Cardiac ventricle fibroblast (primary cell): Measurements from ENCODE around the gene RPS6KA3. TPM values are rescaled to one million over a fixed set of nuclear protein-coding genes. Genes with fewer than 3 reads are reported as not detected.

Experiments used
- total RNA-seq: library from RNA; depleted of rRNA; stranded (reverse); fragments of >200 nt; gene quantifications from 2 replicates; pipeline ENCODE4 v1.2.3, GENCODE V29; 2015

The RPS6KA3 gene
- 26.0 and 41.1 TPM in 2 replicates for total RNA-seq

DNA sequence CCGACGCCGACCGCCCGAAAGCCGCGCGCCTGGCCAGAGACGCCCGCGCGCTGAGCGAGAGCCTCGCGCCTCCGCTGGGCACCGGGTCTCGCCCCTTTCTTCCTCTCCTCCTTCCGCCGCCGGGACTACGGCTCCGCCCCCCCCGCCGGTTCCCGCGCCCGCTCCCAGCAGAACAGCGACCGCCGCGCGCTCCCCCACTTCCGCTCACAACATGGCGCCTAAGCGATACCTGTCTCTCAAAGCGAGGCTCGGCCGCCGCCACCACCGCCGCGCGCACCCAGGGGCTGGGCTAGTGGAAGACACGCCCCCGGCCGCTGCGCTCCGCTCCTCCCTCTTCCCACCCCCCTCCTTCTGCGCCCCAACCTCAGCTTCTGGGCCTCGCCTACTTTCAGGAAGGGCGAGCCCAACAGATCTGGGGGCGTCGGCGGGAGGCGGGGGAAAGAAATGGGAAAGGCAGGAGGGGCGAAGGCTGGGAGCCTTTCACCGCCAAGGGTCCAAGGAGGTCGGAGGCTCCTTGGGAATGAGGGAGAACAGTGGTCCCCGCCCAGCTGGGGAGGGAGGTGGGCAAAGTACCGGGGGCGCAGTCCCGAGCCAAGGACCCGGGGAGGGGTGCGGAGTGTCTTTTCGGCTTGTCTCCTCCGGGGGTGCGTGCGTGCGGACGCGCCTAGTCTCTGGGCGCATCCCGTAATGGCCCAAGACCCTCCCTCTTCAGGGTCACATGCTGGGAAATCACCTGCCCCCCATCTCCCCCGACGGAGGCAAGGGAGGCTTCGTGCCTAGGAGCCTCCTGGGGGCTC lies at the start of gene RPS6KA3:
TSS of gene RPS6KA3 (minus strand) at position 100 of the 797 bp plus-strand sequence. CDS start 277 bp downstream, outside the sequence.

DNA sequence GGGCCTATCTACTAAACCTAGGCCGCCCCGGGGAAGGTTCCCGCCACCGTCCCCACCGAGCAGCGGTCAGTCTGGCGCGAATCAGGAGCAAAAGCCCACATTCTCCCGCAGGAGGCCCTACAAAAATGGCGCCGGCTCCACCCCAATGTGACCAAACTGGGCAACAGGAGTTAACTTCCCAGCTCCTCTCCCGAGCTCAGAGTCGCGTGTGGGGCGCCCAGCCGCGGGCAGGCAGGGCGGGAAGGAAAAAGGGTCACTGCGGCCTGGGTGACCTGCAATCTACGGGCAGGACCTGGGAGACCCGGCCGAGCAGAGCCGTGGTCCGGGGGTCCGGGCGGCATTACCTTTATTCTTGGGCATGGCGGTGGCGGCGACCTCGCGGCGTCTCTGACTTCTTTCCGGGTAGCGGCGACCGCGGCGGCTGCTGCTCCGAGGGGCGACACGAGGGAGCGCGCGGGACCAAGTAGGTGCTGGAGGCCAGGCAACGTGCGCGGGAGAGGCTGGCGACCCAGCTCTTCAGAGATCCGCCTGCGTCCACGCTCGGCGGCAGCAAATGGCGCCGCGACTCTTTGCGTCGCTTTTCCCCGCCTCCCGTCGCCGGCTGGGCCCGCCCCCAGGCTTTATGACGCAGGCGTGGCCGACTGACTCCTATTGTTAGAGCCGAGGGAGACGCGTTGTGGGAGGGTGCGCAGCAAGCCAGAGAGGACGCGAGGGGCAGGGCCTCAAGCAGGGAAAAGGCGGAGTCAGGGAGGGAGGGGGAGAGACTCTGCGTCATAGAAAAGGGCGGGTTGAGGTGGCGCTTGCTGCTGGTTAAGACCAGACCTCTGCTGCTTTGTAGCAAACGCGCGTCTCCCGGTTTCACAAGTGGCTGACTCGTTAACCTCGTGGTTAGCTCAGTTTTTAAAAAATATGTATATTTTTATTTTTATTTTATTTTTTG lies 125.2 kb downstream of the RPS6KA3 start, which contains the start of gene EIF1AX:
TSS of gene EIF1AX (minus strand) at position 558 of the 940 bp plus-strand sequence. CDS start at position 360, 198 bp downstream.

DNA sequence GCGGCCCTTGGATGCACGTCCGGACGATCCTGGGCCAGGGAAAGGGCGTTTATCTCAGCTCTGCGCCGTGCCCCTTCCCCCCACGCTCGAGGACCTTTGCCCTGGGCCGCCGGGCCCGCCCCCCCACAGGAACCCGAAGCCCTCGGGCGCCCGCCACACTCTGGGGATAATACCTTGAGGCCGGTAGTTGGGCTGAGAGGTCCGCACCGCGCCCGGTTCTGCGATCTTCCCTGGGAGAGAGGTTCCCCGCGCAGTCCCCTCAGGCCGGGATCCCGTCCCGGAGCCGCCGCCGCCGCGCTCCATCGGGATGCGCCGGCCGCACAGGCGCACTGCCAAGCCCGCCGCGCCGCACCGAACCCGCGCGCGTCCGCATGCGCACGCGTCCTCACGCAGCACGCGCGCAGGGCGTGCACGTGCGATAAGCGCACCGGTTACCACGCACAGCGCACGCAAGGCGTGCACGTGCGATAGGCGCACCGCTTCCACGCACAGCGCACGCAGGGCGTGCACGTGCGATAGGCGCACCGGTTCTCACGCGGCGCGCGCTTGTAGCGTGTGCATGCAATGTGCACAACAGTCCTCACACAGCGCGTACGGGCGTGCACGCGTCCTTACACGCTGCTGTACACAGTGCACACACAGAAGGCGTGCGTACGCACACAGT lies 150.0 kb downstream of the RPS6KA3 start, which contains the start of gene MAP7D2:
TSS of gene MAP7D2 (minus strand) at position 331 of the 664 bp plus-strand sequence. CDS start at position 303, 28 bp downstream.

Other genes starting within 250 kb of the RPS6KA3 start
- 0.25 and 0.34 TPM in 2 replicates for gene MAP7D2, start 150.0 kb downstream of the RPS6KA3 start, total RNA-seq
- gene EIF1AX, start 125.1 kb downstream of the RPS6KA3 start, total RNA-seq = 27.8 and 30.7 TPM in 2 replicates